HG02981 (cell line): Measurements from ENCODE around the gene SWAP70.
A peak's percentile ranks its signal among the peaks of the same experiment; 100 is the strongest.
"Not testable (repeated sequence)": the region's sequence is repeated elsewhere in the genome, so short reads cannot be mapped to it uniquely, and the experiment has no call there.

Experiments
- ATAC-seq: cut with Tn5 transposase; IDR thresholded peaks from one replicate; pipeline ENCODE4 v1.9.1; 2021; ENCODE audit warnings: mild to moderate bottlenecking, moderate library complexity; ENCODE audit not compliant: unreplicated experiment

The SWAP70 gene

GRCh38 chr11:9719566-9720289, 55.9 kb downstream of the SWAP70 start:
- ATAC-seq = no peak

DNA sequence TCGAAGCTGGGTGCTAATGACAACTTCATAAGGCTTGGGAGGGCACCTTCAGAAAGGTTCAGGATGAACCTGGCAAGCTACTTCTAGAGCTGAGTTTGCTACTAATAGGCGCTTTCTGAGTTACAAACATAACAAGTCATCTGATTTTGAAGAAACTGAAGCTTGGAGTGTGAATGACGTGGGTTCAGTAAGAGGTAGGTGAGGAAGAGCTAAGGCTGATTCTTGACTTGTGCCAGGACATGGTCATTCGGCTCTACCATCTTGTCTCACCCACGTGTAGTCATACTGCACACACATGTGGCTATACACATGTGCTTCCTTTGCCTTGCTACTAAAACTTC, 56.4 kb downstream of the SWAP70 start:
- no peak for ATAC-seq

- no peak for ATAC-seq
Observed at GRCh38 chr11:9722023-9722422, 58.1 kb downstream of the SWAP70 start.

DNA sequence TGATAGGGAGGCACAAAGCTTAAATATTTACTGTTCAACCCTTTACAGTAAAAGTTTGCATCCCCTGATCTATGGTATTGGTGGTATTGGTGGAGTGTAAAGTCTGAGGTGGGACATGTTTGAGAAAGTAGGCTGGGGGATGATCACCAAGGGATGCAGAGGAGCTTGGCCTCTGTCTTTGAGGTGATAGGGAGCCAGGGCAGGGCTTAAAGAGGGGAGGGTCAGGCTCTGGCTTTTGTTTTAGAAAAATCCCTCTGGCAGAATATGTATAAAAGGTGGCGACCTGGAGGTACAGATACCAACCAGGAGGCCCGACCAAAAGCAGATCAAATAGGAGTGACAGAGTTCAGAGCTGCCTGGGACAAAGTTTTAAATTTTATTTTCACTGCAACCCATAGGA, 59.0 kb downstream of the SWAP70 start:
- no peak for ATAC-seq

DNA sequence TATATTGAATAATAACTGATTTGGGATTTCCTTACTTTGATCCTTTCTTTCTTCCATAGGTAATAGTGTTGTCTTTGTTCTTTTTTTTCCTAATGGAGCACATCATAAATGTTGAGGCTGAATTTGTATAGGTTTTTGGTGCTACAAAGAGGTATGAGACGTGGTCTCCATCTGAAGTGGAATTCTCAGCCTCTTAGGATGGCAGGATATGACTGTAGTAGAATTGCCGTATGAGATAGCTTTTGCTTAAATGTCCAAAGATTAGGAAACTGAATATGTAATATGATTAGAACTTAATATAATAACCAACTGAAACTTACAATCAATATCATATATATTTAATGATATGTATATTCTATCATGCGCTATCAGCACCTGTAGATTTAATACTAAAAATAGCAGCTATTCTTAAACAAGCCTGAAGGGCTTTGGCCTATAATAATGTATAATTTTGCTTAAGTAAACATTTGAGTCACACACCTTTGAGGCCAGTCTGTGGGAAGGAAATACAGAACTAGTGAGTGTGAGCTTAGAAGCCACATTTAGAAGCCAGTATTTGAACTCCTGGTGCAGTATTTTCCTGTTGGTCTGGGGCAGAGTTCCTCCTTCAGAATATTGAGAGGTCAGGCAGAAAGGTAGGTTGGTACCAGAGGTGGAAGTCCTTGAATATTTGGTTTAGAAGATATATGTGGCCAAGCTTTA, 62.6 kb downstream of the SWAP70 start:
- no peak for ATAC-seq

DNA sequence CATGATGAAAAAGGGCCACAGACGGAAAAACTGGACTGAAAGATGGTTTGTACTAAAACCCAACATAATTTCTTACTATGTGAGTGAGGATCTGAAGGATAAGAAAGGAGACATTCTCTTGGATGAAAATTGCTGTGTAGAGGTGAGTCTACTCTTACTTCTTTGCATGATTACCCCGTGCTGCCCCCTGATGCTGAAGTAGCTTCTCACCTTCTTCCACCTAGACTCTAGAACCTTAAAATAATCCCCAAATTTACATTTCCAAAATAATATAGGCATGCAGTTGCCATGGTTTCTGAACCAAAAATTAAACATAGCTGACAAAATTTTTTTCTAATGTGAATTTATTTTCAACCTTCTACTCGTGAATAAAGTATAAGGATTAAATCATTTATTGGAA, 64.2 kb downstream of the SWAP70 start:
- no peak for ATAC-seq

DNA sequence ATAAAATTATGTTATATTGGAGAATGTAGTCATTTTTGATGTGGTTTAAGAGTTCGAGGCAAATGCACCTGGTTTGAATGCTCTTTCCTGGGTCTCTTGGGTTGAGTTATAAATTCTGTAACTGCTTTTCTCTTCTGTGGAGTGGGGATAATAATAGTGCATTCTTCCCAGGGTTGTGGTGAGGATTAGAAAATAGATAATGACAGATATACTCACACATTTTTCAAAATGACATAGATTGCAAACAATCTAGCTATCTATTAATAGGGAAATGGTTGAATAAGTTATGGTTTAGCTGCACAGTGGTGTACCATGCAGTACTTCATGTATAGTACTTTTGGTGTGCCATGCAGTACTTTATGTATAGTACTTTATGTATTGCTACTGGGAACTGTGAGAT, 67.4 kb downstream of the SWAP70 start:
- no peak for ATAC-seq

DNA sequence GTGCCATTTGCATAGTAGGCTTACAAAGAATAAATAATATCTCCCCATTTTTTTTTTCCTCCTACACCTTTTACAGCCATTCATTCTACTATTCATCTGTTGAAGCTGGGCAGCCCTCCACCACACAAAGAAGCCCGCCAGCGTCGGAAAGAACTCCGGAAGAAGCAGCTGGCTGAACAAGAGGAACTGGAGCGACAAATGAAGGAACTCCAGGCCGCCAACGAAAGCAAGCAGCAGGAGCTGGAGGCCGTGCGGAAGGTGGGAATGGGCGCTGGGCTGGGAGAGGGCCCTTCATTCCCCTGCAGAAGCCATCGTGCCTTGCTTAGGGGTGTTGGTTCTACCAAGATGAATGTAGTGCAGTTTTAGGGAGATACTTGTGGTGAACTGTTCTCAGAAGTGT, 68.6 kb downstream of the SWAP70 start:
- no peak for ATAC-seq

DNA sequence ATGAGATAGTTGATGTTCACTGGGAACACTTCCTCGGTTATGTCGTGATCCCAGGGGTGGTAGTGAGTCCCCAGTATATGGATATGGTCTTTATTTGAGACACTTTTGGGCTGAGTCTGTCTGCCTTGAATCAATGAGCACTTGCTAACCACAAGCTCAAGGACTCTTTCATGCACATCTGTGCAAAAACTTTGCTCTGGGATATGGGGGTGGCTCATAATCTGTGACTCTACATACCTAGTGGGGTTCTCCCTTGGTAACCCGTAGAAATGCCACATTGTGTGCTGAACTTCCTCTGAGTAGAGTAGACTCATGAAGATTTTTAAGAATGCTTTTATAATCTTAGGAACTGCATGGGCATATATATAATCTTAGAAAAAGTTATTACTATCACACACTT, 69.3 kb downstream of the SWAP70 start:
- ATAC-seq = no peak

- no peak for ATAC-seq
Observed at GRCh38 chr11:9735236-9735635, 71.4 kb downstream of the SWAP70 start.

GRCh38 chr11:9735919-9736318, 72.0 kb downstream of the SWAP70 start:
- ATAC-seq = no peak

DNA sequence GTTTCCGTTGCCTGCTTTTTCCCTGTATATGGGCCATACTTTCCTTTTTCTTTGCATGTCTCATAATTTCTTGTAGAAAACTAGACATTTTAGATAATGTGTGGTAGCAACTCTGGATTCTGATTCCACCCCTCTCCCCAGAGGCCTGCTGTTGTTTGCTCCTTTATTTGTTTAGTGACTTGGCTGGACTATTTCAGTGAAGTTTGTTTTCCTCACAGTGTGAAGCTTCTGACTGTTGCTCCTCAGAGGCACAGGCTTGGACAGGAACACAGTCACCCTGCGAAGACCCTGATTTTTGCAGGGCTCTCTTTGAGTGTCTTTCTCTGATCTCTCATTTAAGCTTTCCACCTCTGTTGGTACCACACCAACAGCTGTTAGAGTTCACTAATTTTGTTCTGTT, 72.5 kb downstream of the SWAP70 start:
- ATAC-seq = no peak

GRCh38 chr11:9738116-9738515, 74.2 kb downstream of the SWAP70 start:
- ATAC-seq = no peak

DNA sequence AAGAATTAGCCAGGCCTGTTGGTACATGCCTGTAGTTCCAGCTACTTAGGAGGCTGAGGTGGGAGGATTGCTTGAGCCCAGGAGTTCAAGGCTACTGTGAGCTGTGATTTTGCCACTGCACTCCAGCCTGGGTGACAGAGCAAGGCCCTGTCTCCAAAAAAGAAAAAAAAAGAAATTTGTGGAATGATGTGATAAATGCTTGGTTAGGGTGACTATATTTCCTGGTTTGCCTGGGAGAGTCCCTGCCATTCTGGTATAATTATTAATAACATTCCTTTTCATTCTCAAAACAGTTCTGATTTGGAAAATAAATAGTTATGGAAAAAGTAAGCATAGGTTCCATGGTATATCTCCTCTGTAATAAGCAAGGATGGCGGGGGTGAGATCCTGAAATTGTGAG, 74.8 kb downstream of the SWAP70 start:
- no peak for ATAC-seq

DNA sequence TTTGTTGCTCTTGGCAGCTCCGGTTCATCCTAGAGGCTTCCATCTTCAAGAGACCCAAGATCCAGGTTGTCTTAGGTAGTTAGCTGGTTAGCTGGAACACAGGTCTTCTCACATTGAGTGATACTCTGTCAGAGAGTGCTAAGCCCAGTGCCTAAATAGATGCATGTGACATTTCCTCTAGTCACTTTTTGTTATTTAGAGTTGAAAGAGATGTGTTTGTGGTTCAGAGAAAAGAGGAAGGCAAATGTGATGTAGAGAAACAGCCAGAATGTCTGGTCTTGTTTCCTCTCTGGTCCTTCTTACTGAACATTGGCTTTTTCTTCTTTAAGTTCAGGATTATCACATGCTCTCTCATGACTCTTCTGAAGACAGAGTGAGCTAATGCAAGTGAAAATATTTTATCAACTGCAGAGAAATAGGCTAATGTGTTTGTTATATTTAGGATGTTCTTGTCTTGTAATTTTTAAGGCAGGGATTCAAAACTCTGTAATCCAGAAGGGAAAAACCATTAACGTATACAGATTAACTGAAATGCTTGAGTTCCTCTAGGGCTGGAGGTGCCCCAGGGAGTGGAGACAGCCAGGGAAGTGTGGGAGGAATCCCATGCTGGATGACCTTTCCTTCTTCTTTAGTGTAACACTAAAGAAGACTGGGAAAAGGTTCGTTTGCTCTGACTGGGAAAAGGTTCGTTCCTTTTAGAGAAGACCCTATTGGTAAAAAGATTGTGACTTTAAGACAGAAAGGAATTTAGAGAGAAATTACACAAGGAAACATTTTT, 75.4 kb downstream of the SWAP70 start:
- ATAC-seq = peak; percentile 59

DNA sequence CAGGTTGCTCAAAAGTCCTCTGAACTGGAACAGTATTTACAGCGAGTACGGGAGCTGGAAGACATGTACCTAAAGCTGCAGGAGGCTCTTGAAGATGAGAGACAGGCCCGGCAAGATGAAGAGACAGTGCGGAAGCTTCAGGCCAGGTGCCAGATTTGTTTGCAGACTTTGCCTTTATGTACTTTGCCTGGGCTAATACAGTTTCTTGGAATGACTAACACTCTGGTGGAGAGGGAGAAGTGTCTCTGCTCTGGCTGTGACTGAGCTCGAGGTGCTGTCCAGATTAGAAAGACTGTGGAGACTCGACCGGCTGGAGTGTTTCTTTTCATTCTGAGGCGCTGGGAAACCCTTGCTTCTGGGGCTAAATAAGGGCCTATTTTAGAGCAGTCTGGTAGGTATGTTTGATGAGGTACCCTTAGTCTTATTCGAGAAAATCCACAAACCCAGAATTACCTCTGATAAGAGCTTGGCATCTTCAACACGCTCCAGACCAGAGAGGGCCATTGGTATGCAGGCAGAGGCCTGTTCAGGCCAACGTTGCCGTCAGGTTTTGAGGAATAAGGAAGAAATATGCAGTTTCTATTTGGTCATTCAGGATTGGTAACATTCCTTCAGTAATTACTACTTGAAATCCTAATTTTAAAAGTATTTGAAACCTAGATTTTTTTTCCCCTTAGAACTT, 76.5 kb downstream of the SWAP70 start:
- no peak for ATAC-seq

GRCh38 chr11:9741260-9741659, 77.4 kb downstream of the SWAP70 start:
- no peak for ATAC-seq

GRCh38 chr11:9743512-9743911, 79.6 kb downstream of the SWAP70 start:
- ATAC-seq = not testable (repeated sequence)

DNA sequence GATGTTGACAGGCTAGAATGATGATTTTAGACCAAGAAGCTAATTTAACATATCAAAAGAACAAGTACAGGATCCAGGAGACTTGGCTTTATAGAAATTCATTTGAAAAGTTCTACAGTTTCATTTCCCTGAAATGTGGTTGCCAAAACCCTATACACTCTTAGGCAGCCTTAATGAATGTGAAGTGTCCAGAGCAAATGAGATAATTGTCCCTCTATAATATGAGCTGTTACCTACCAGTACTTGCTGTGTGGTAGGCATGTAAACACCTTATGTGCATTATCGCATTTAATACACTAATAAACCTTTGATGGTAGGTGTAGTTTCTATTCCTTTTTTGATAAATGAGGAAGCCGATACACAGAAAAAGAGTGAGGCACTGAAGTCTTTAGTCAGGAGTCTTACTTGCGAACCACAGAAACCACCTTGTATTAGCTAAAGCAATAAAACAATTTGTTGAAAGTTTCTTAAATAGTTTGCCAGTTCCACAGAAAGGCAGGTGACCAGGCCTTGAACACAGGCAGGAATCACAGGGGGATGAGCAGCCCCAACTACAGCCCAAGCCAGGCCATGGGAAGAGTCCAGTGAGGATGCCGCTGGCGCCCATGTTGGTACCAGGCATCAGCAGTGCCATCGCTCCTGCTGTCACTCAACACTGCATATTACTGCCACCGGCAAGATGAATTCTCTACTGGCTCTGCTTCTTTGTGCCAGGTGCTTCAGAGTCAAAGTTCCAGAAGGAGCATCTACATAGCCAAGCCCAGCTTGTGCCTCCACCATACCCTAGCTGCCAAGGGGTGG, 81.7 kb downstream of the SWAP70 start:
- peak; percentile 52 for ATAC-seq

- no peak for ATAC-seq
Observed at GRCh38 chr11:9747229-9747628, 83.4 kb downstream of the SWAP70 start.

DNA sequence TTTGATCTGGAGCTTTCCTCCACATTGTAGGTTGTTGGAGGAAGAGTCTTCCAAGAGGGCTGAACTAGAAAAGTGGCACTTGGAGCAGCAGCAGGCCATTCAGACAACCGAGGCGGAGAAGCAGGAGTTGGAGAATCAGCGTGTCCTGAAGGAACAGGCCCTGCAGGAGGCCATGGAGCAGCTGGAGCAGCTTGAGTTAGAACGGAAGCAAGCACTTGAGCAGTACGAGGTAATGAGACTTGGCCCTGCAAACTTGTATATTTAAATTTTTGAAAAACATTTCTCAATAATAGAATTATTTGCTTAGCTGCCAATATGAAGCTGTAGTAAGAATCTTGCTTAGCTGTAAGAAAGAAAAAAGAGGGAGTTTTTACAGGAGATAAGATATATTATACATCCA, 84.0 kb downstream of the SWAP70 start:
- ATAC-seq = no peak
